NCI-H82 treated with DMSO at 0.1 percent for 48 hours (cell line): ENCODE measurements around the gene AIPL1.

Source experiments
- DNase-seq: peaks from one replicate; lab custom pipeline; 2025; ENCODE audit not compliant: unreplicated experiment; lab: John Stamatoyannopoulos, UW

AIPL1 gene

GRCh38 chr17:6468051-6468790, 33.3 kb upstream of the AIPL1 start:
- no peak for DNase-seq

- no peak for DNase-seq
These were observed 32.6 kb upstream of the AIPL1 start for GRCh38 chr17:6467567-6467966.

GRCh38 chr17:6465206-6466003, 30.5 kb upstream of the AIPL1 start:
- no peak for DNase-seq

GRCh38 chr17:6464446-6465041, 29.6 kb upstream of the AIPL1 start:
- DNase-seq: no peak

- DNase-seq: no peak
These were observed 28.9 kb upstream of the AIPL1 start for GRCh38 chr17:6463616-6464445.

- DNase-seq: no peak
These were observed 27.8 kb upstream of the AIPL1 start for GRCh38 chr17:6462692-6463091.

- peak; percentile 10 for DNase-seq
These were observed 27.0 kb upstream of the AIPL1 start for GRCh38 chr17:6461792-6462524.

GRCh38 chr17:6461246-6461645, 26.3 kb upstream of the AIPL1 start:
- DNase-seq: no peak

- DNase-seq: no peak
These were observed 25.7 kb upstream of the AIPL1 start for GRCh38 chr17:6460531-6461161.

GRCh38 chr17:6458460-6458950, 23.6 kb upstream of the AIPL1 start:
- DNase-seq: no peak

- no peak for DNase-seq
These were observed 23.0 kb upstream of the AIPL1 start for GRCh38 chr17:6457688-6458459.

GRCh38 chr17:6456914-6457687, 22.2 kb upstream of the AIPL1 start:
- DNase-seq: no peak

- DNase-seq: no peak
These were observed 21.4 kb upstream of the AIPL1 start for GRCh38 chr17:6456321-6456720.

GRCh38 chr17:6455321-6455705, 20.4 kb upstream of the AIPL1 start:
- DNase-seq: no peak

- DNase-seq: no peak
These were observed 19.8 kb upstream of the AIPL1 start for GRCh38 chr17:6454495-6455320.

- no peak for DNase-seq
These were observed 18.5 kb upstream of the AIPL1 start for GRCh38 chr17:6453279-6454024.
